BLaER1 (cell line): ENCODE data around the gene POT1.

ENCODE experiments used
- H3K27ac ChIP-seq: shearing (Covaris generic); formaldehyde crosslinking; 2 replicates; pipeline ENCODE4 v1.8.1; 2022
- H3K27me3 ChIP-seq: shearing (Covaris generic); formaldehyde crosslinking; 2 replicates; pipeline ENCODE4 v1.8.1; 2022
- H3K36me3 ChIP-seq: shearing (Covaris generic); formaldehyde crosslinking; 2 replicates; pipeline ENCODE4 v1.8.1; 2022
- H3K4me1 ChIP-seq: shearing (Covaris generic); formaldehyde crosslinking; 2 replicates; pipeline ENCODE4 v1.8.1; 2022
- H3K4me2 ChIP-seq: shearing (Covaris generic); formaldehyde crosslinking; 2 replicates; pipeline ENCODE4 v1.8.1; 2022
- H3K4me3 ChIP-seq: shearing (Covaris generic); formaldehyde crosslinking; 2 replicates; pipeline ENCODE4 v1.8.1; 2022
- H3K9ac ChIP-seq: shearing (Covaris generic); formaldehyde crosslinking; 2 replicates; pipeline ENCODE4 v1.8.1; 2022
- H3K9me3 ChIP-seq: shearing (Covaris generic); formaldehyde crosslinking; 2 replicates; pipeline ENCODE4 v1.8.1; 2022
- H4K20me1 ChIP-seq: shearing (Covaris generic); formaldehyde crosslinking; 2 replicates; pipeline ENCODE4 v1.8.1; 2022
- Cebpa-rat ChIP-seq: shearing (Covaris generic); IDR thresholded peaks from 2 replicates; pipeline ENCODE4 v1.8.1; 2022

Gene POT1

GRCh38 chr7:124914298-124914697, 15.3 kb downstream of the POT1 start:
- no peak overlapping the region for H3K4me2 ChIP-seq
- peaks cover 26% of the 10 kb centered on the region; the same call in 1 of the 2 replicates for H3K36me3 ChIP-seq

GRCh38 chr7:124912972-124913371, 16.7 kb downstream of the POT1 start:
- TF ChIP-seq Cebpa-rat, result no peak
- H3K4me3 ChIP-seq, result no peak overlapping the region
- no peak overlapping the region for H3K9ac ChIP-seq
- H3K27me3 ChIP-seq, result no peaks in the 10 kb centered on the region
- H3K4me1 ChIP-seq, result no peaks in the 10 kb centered on the region
- no peaks in the 10 kb centered on the region for H3K9me3 ChIP-seq
- H3K4me2 ChIP-seq, result no peak overlapping the region
- H3K36me3 ChIP-seq, result peaks cover 14% of the 10 kb centered on the region; the same call in 1 of the 2 replicates
- peaks cover 18% of the 10 kb centered on the region for H4K20me1 ChIP-seq
- no peak overlapping the region for H3K27ac ChIP-seq

More at GRCh38 chr7:124914298-124914697, 15.3 kb downstream of the POT1 start:
- Histone ChIP-seq H4K20me1 (peaks cover 29% of the 10 kb centered on the region), H3K27me3 (no peaks in the 10 kb centered on the region), H3K4me3 (no peak overlapping the region), H3K9me3 (no peaks in the 10 kb centered on the region), H3K27ac (no peak overlapping the region), H3K4me1 (no peaks in the 10 kb centered on the region), H3K9ac (no peak overlapping the region)
- TF ChIP-seq Cebpa-rat, result no peak

GRCh38 chr7:124909808-124910207, 19.8 kb downstream of the POT1 start:
- no peak overlapping the region for H3K4me3 ChIP-seq
- no peak for TF ChIP-seq Cebpa-rat
- H3K9me3 ChIP-seq, result peaks cover 11% of the 10 kb centered on the region; the same call in 1 of the 2 replicates

GRCh38 chr7:124908259-124908658, 21.4 kb downstream of the POT1 start:
- Histone ChIP-seq H3K9me3 (peaks cover 11% of the 10 kb centered on the region; the same call in 1 of the 2 replicates), H3K4me1 (no peaks in the 10 kb centered on the region), H3K36me3 (peaks cover 6% of the 10 kb centered on the region; the same call in 1 of the 2 replicates), H3K4me2 (no peak overlapping the region), H3K9ac (no peak overlapping the region), H4K20me1 (no peaks in the 10 kb centered on the region), H3K27ac (no peak overlapping the region), H3K27me3 (no peaks in the 10 kb centered on the region), H3K4me3 (no peak overlapping the region)
- TF ChIP-seq Cebpa-rat, result no peak

More at GRCh38 chr7:124909808-124910207, 19.8 kb downstream of the POT1 start:
- Histone ChIP-seq H3K9ac (no peak overlapping the region), H3K36me3 (peaks cover 14% of the 10 kb centered on the region; the same call in 1 of the 2 replicates), H3K27ac (no peak overlapping the region), H4K20me1 (no peaks in the 10 kb centered on the region), H3K4me1 (no peaks in the 10 kb centered on the region), H3K27me3 (no peaks in the 10 kb centered on the region), H3K4me2 (no peak overlapping the region)

- Histone ChIP-seq H3K27me3 (no peaks in the 10 kb centered on the region), H3K4me3 (no peak overlapping the region), H3K9ac (no peak overlapping the region), H3K27ac (no peak overlapping the region), H4K20me1 (no peaks in the 10 kb centered on the region), H3K4me2 (no peak overlapping the region), H3K9me3 (peaks cover 11% of the 10 kb centered on the region; the same call in 1 of the 2 replicates), H3K4me1 (no peaks in the 10 kb centered on the region), H3K36me3 (no peaks in the 10 kb centered on the region)
- no peak for TF ChIP-seq Cebpa-rat
These were observed 22.1 kb downstream of the POT1 start for GRCh38 chr7:124907490-124907889.

GRCh38 chr7:124898531-124898930, 31.1 kb downstream of the POT1 start:
- Histone ChIP-seq H3K9ac (no peak overlapping the region), H3K27ac (no peak overlapping the region), H3K27me3 (no peaks in the 10 kb centered on the region), H3K4me2 (no peak overlapping the region), H3K9me3 (no peaks in the 10 kb centered on the region; the same call in 1 of the 2 replicates), H3K36me3 (peaks cover 20% of the 10 kb centered on the region), H3K4me3 (no peak overlapping the region), H3K4me1 (no peaks in the 10 kb centered on the region), H4K20me1 (no peaks in the 10 kb centered on the region)
- no peak for TF ChIP-seq Cebpa-rat

GRCh38 chr7:124896001-124896400, 33.6 kb downstream of the POT1 start:
- Histone ChIP-seq H3K27ac (no peak overlapping the region), H3K4me2 (no peak overlapping the region), H4K20me1 (no peaks in the 10 kb centered on the region), H3K4me3 (no peak overlapping the region), H3K36me3 (peaks cover 28% of the 10 kb centered on the region), H3K9me3 (no peaks in the 10 kb centered on the region; the same call in 1 of the 2 replicates), H3K9ac (no peak overlapping the region), H3K27me3 (no peaks in the 10 kb centered on the region), H3K4me1 (no peaks in the 10 kb centered on the region)
- TF ChIP-seq Cebpa-rat, result no peak

- H3K4me1 ChIP-seq, result no peaks in the 10 kb centered on the region
- no peak overlapping the region for H3K4me2 ChIP-seq
- no peaks in the 10 kb centered on the region for H4K20me1 ChIP-seq
- no peaks in the 10 kb centered on the region for H3K27me3 ChIP-seq
- no peak for TF ChIP-seq Cebpa-rat
- H3K9me3 ChIP-seq, result no peaks in the 10 kb centered on the region
- H3K27ac ChIP-seq, result no peak overlapping the region
- no peak overlapping the region for H3K9ac ChIP-seq
- no peak overlapping the region for H3K4me3 ChIP-seq
- H3K36me3 ChIP-seq, result peaks cover 48% of the 10 kb centered on the region
These were observed 36.3 kb downstream of the POT1 start for GRCh38 chr7:124893140-124893827.

- Histone ChIP-seq H3K4me1 (no peaks in the 10 kb centered on the region), H3K36me3 (peaks cover 36% of the 10 kb centered on the region), H4K20me1 (no peaks in the 10 kb centered on the region), H3K9me3 (no peaks in the 10 kb centered on the region), H3K4me2 (no peak overlapping the region), H3K27ac (no peak overlapping the region), H3K27me3 (no peaks in the 10 kb centered on the region), H3K4me3 (no peak overlapping the region), H3K9ac (no peak overlapping the region)
- TF ChIP-seq Cebpa-rat, result no peak
These were observed 42.4 kb downstream of the POT1 start for GRCh38 chr7:124887247-124887646.

GRCh38 chr7:124881981-124882380, 47.6 kb downstream of the POT1 start:
- Histone ChIP-seq H3K4me3 (no peak overlapping the region), H4K20me1 (no peaks in the 10 kb centered on the region), H3K27ac (no peak overlapping the region), H3K9me3 (no peaks in the 10 kb centered on the region), H3K4me1 (no peaks in the 10 kb centered on the region), H3K9ac (no peak overlapping the region), H3K4me2 (no peak overlapping the region), H3K27me3 (no peaks in the 10 kb centered on the region), H3K36me3 (0 out of 2 replicates have a peak, but pooled peaks cover 8% of the 10 kb centered on the region)
- no peak for TF ChIP-seq Cebpa-rat
